ENCODE data around the gene PIGU.

DNA sequence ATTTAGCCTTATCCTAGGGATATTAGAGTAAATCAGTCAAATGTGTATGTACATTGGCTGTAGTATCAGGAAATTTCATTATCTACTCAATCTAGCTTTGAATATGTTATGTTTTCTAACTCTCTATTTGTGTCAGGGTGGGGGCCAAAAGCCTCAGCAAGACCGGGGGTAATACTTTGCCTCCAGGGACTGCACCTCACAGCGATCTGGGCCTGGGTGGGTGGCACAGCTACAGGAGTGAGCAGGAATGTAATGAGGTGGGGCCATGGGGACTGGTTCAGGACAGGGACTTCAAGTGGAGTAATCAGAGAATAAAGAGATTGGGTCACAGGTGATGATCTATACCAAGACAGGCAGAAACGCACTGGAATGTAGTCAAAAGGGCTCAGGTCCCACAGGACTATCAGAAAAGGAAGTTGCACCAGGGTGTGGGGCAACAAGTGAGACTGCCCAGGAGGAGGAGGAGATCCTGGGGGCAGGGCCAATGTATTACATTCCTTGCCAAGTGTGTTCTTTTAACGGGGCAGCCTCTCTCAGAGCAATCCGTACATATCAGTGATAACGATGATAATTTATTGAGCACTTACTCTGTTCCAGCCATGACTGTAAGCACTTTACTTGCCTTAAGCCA, 54.0 kb downstream of the PIGU start:
- TF ChIP-seq CTCF (IDR thresholded peaks at IDR 0.05) (no peak), ZFX (IDR thresholded peaks at IDR 0.05; ENCODE audit: borderline replicate concordance) (no peak)
